CD4-positive, alpha-beta memory T cell (primary cell): ENCODE data around the gene KCMF1. TPM values are rescaled to one million over a fixed set of nuclear protein-coding genes. Genes with fewer than 3 reads are reported as not detected.

Experiments used
- CTCF ChIA-PET: fragments of 350-600 bp; sonication (Branson Sonifier 250); formaldehyde crosslinking; loops from one replicate; lab custom pipeline; 2021; ENCODE audit warnings: inconsistent platforms; ENCODE audit not compliant: partially characterized antibody; lab: Charles Lee
- POLR2A ChIA-PET: fragments of 350-600 bp; sonication (Branson Sonifier 250); formaldehyde crosslinking; loops from one replicate; lab custom pipeline; 2021; ENCODE audit not compliant: partially characterized antibody; lab: Charles Lee
- DNase-seq, 5 donors: peaks; one replicate each; pipeline versions ENCODE4 v3.0.0 to v3.0.0-alpha.2; 2020 to 2022; ENCODE audit warnings: mixed read lengths in 1 of 5
- H3K27ac ChIP-seq: one replicate; pipeline ENCODE4 v1.7.0; 2013; ENCODE audit warnings: low read depth, low read length
- H3K27me3 ChIP-seq: 2 replicates; pipeline ENCODE4 v1.7.0; 2013; ENCODE audit warnings: mild to moderate bottlenecking, low read length, moderate library complexity; ENCODE audit not compliant: insufficient read depth
- H3K36me3 ChIP-seq: 2 replicates; pipeline ENCODE4 v1.7.0; 2013; ENCODE audit warnings: mild to moderate bottlenecking, low read length, moderate library complexity; ENCODE audit not compliant: insufficient read depth
- H3K4me1 ChIP-seq: 2 replicates; pipeline ENCODE4 v1.7.0; 2013; ENCODE audit warnings: mild to moderate bottlenecking, low read length, moderate library complexity; ENCODE audit not compliant: insufficient read depth
- H3K4me3 ChIP-seq, 2 donors: one replicate each; pipeline ENCODE4 v1.7.0; 2013; ENCODE audit warnings: low read length in 2 of 2, mild to moderate bottlenecking in 1 of 2
- H3K9me3 ChIP-seq, 2 donors: one replicate each; pipeline ENCODE4 v1.7.0; 2013; ENCODE audit warnings: low read length in 2 of 2, control low read depth in 1 of 2; ENCODE audit not compliant: control insufficient read depth in 1 of 2
- H3K27ac Mint-ChIP-seq, 7 donors: one replicate each; pipeline ENCODE4 v1.8.0; 2020 to 2021; ENCODE audit warnings: mixed read lengths in 7 of 7, mild to moderate bottlenecking in 6 of 7, inconsistent platforms in 3 of 7, moderate library complexity in 3 of 7
- H3K27me3 Mint-ChIP-seq, 2 donors: one replicate each; pipeline ENCODE4 v1.8.0; 2020 to 2021; ENCODE audit warnings: mixed read lengths in 2 of 2
- H3K36me3 Mint-ChIP-seq, 2 donors: one replicate each; pipeline ENCODE4 v1.8.0; 2020 to 2021; ENCODE audit warnings: mixed read lengths in 2 of 2, inconsistent platforms in 1 of 2, mild to moderate bottlenecking in 1 of 2
- H3K4me1 Mint-ChIP-seq, 4 donors: one replicate each; pipeline ENCODE4 v1.8.0; 2020 to 2021; ENCODE audit warnings: mixed read lengths in 4 of 4, mild to moderate bottlenecking in 1 of 4
- H3K4me3 Mint-ChIP-seq, 8 donors: one replicate each; pipeline ENCODE4 v1.8.0; 2020 to 2021; ENCODE audit warnings: mixed read lengths in 8 of 8, mild to moderate bottlenecking in 7 of 8, moderate library complexity in 6 of 8, inconsistent platforms in 3 of 8
- H3K9me3 Mint-ChIP-seq, 8 donors: one replicate each; pipeline ENCODE4 v1.8.0; 2020 to 2021; ENCODE audit warnings: mixed read lengths in 8 of 8, mild to moderate bottlenecking in 5 of 8, inconsistent platforms in 3 of 8, moderate library complexity in 1 of 8
- intact Hi-C: fragments of 100-400 bp; cut with micrococcal nuclease; formaldehyde crosslinking; loops from one replicate; pipeline ENCODE4 v1.15.1; 2023
- polyA plus RNA-seq, 2 donors: library from polyadenylated mRNA; unstranded; fragments of 300-500 nt; fragmentation: Illumina TruSeq; gene quantifications; one replicate each; pipeline ENCODE4 v1.2.3, GENCODE V29; 2021
- total RNA-seq, 2 experiments: library from RNA; stranded (reverse); gene quantifications; one replicate each; pipeline ENCODE4 v1.2.3, GENCODE V29; 2021

Gene KCMF1
- total and polyA plus RNA-seq, 4 experiments from 2014 or later = 25.8 to 62.7 (median 47.2) TPM

DNA sequence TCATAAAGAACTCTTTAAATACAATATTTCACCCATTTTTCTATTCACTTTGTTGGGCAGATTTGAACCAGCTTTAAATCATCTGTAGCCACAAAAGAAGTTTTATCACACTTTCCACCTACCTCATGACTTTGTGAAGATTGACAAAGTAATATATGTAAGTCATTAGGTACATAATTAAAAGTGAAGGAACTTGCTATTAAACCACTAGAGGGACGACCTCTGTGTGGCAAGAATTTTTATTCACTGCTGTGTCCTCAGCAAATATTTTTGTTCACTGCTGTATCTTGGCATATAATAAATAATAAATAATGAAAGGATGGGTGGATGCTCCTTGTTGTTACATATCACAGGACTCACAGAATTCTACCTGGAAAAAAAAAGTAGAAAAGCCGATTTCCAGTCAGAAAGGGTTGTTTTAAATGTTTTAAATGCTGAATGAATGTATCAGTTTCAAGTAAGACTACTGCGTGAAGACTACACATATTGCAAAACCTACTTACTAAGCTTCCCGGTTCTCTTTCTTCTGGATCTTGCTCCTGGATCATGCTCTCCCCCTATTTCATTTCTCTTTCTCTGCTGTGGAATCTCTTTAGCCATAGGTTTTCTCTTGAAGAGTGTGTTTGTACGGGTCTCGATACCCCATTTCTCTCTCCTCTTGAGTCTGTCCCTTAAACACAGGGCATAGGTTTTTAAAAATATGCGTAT is 44.8 kb downstream of the KCMF1 start:
- Histone ChIP-seq H3K27ac (no peak overlapping the region), H3K4me3 (no peak overlapping the region), H3K4me1 (peaks cover 58% of the 10 kb centered on the region), H3K36me3 (no peaks in the 10 kb centered on the region), H3K27me3 (no peaks in the 10 kb centered on the region), H3K9me3 (no peaks in the 10 kb centered on the region)
- H3K27me3 Mint-ChIP-seq = no peaks in the 10 kb centered on the region
- no peak overlapping the region for H3K4me3 Mint-ChIP-seq
- ChIA-PET POLR2A (interaction anchor here (0.7 to 3.4 kb wide), 2 partner anchors 14 to 90 kb away, joined by 3 to 13 read pairs; no protein-coding TSS in a partner anchor), CTCF (interaction anchor here (0.6 to 2.9 kb wide), 19 partner anchors 13 to 523 kb away, joined by 3 to 17 read pairs (median 4); no protein-coding TSS in a partner anchor)
- H3K4me1 Mint-ChIP-seq = peaks cover 55 to 82% (median 69%) of the 10 kb centered on the region in 4 donors
- intact Hi-C loops = loop anchor here (2.0 kb wide), 1 partner anchor 43 kb away; no protein-coding TSS in a partner anchor
- no peaks in the 10 kb centered on the region for H3K9me3 Mint-ChIP-seq
- H3K27ac Mint-ChIP-seq = peak overlapping the region in 6 of 7 donors; percentile 3 to 82 (median 50)
- no peak for DNase-seq
- H3K36me3 Mint-ChIP-seq = peaks cover under 1 to 7% of the 10 kb centered on the region in 2 donors

DNA sequence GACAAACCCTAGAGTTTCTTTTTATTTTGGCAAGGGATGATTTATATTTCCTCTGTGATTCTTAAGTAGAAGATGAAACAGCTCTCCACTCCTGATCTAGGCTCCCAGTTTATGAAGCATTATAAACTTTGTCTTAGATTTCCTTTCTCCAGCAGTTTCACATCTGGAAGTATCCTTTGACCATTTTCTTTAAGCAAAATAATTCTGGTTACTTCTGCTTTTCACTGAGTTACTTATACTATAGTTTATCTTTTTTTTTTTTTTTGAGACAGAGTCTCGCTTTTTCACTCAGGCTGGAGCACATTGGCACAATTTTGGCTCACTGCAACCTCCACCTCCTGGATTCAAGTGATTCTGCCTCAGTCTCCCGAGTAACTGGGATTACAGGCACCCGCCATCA is 45.5 kb downstream of the KCMF1 start:
- Mint-ChIP-seq H3K4me3 (no peak overlapping the region), H3K36me3 (peaks cover 3 to 5% of the 10 kb centered on the region in 2 donors), H3K9me3 (no peaks in the 10 kb centered on the region), H3K4me1 (peaks cover 53 to 79% (median 68%) of the 10 kb centered on the region in 4 donors), H3K27me3 (no peaks in the 10 kb centered on the region), H3K27ac (peak overlapping the region in 2 of 7 donors; percentile 56 to 82)
- no peaks in the 10 kb centered on the region for H3K9me3 ChIP-seq
- DNase-seq = no peak
- no peak overlapping the region for H3K4me3 ChIP-seq
- H3K27me3 ChIP-seq = no peaks in the 10 kb centered on the region
- H3K36me3 ChIP-seq = no peaks in the 10 kb centered on the region
- H3K4me1 ChIP-seq = peaks cover 51% of the 10 kb centered on the region
- POLR2A ChIA-PET = interaction anchor here (0.7 to 3.4 kb wide), 2 partner anchors 15 to 91 kb away, joined by 3 to 13 read pairs; no protein-coding TSS in a partner anchor
- CTCF ChIA-PET = interaction anchor here (0.8 to 2.9 kb wide), 11 partner anchors 13 to 523 kb away, joined by 3 to 17 read pairs (median 6); no protein-coding TSS in a partner anchor
- H3K27ac ChIP-seq = no peak overlapping the region
- intact Hi-C loops = no loop called here

DNA sequence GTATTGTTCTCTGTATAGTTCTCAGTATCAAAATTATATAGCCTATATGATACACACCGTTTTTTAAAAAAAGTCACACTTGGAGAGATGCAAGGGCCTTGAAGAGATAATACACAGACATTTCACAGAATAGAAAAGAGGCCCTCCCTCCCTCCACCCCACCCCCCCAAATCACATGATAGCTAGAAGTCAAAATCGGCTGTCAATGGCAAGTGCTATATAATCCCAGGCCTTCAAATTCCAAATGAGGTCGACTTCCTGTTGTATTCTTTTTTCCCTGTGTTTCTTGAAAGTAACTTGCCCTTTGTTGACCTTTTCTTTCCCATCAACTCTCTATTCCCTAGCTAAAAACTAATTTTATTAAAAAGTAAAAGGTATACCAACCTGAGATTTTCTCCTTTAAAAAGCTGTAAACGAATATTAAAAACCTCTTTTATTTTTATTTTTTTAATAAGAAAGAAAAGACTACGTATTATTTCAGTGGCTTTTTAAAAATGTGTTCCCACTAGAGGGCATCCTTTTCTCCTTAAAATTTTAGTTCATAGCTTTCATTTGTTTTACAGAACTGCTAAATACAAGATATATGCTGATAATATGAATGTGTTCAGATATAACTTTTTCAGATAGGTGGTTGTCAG is 46.6 kb downstream of the KCMF1 start:
- Histone ChIP-seq H3K4me3 (no peak overlapping the region), H3K36me3 (no peaks in the 10 kb centered on the region), H3K4me1 (peaks cover 41% of the 10 kb centered on the region), H3K27ac (no peak overlapping the region), H3K27me3 (no peaks in the 10 kb centered on the region), H3K9me3 (no peaks in the 10 kb centered on the region)
- peak in 4 of 5 donors; percentile 11 to 25 (median 22) for DNase-seq
- peak overlapping the region in 3 of 8 donors; percentile 8 to 45 (median 41) for H3K4me3 Mint-ChIP-seq
- H3K4me1 Mint-ChIP-seq = peaks cover 48 to 70% (median 58%) of the 10 kb centered on the region in 4 donors
- peaks cover 6 to 8% of the 10 kb centered on the region in 2 donors for H3K36me3 Mint-ChIP-seq
- peak overlapping the region; percentile 18 to 88 (median 67) for H3K27ac Mint-ChIP-seq
- H3K27me3 Mint-ChIP-seq = no peaks in the 10 kb centered on the region
- CTCF ChIA-PET = interaction anchor here (0.7 to 2.4 kb wide), 16 partner anchors 11 to 482 kb away, joined by 3 to 10 read pairs (median 4); no protein-coding TSS in a partner anchor
- intact Hi-C loops = loop anchor here (1.0 kb wide), 1 partner anchor 268 kb away; no protein-coding TSS in a partner anchor
- H3K9me3 Mint-ChIP-seq = no peaks in the 10 kb centered on the region
- POLR2A ChIA-PET = no interaction called here

DNA sequence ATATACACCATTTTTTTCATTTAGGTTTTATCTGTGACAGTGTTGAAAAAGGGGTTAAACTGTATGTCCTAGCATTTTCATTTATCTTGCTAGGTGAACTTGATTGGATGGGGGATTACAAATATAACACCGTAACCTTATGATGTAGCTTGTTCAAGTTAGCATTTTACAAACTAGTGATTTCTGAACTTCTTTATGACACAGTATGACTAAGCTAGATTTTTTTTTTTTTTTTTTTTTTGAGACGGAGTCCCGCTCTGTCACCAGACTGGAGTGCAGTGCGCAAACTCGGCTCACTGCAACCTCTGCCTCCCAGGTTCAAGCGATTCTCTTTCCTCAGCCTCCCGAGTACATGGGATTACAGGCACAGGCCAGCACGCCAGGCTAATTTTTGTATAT is 47.1 kb downstream of the KCMF1 start:
- Mint-ChIP-seq H3K27me3 (no peaks in the 10 kb centered on the region), H3K9me3 (no peaks in the 10 kb centered on the region), H3K4me3 (peak overlapping the region in 2 of 8 donors; percentile 41 to 45), H3K36me3 (peaks cover 6 to 8% of the 10 kb centered on the region in 2 donors), H3K27ac (peak overlapping the region; percentile 18 to 88 (median 67)), H3K4me1 (peaks cover 44 to 64% (median 54%) of the 10 kb centered on the region in 4 donors)
- DNase-seq = no peak
- intact Hi-C loops = no loop called here
- Histone ChIP-seq H3K4me1 (peaks cover 37% of the 10 kb centered on the region), H3K27me3 (no peaks in the 10 kb centered on the region), H3K4me3 (no peak overlapping the region), H3K9me3 (no peaks in the 10 kb centered on the region), H3K27ac (no peak overlapping the region), H3K36me3 (no peaks in the 10 kb centered on the region)
- ChIA-PET CTCF (interaction anchor here (0.6 to 2.4 kb wide), 17 partner anchors 11 to 482 kb away, joined by 3 to 10 read pairs (median 4); no protein-coding TSS in a partner anchor), POLR2A (no interaction called here)

DNA sequence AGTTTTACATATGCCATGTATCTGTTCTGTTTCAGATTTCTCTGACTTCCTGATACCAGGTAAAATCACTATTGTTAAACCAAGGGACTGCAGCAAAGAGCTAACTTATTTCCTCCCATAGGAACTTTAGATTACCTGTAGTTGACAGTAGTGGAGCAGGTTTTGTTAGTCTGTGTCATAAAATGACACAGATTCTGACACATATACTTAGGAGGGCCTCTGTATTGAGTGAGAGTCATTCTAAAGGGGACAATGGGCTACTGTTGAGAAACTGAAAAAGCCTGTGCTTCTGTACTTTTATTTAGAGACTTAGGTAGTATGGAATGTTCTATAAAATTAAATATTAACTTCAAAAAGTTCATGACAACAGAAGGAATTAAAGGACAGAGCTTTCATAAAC is 48.2 kb downstream of the KCMF1 start:
- peaks cover 11 to 14% of the 10 kb centered on the region in 2 donors for H3K36me3 Mint-ChIP-seq
- ChIA-PET CTCF (interaction anchor here (1.0 kb wide), 1 partner anchor 85 kb away, joined by 3 read pairs; no protein-coding TSS in a partner anchor), POLR2A (interaction anchor here (0.7 to 1.0 kb wide), 2 partner anchors 114 to 309 kb away, joined by 3 read pairs; partner anchors contain the start of gene TGOLN2)
- H3K27ac ChIP-seq = no peak overlapping the region
- intact Hi-C loops = no loop called here
- no peaks in the 10 kb centered on the region for H3K27me3 Mint-ChIP-seq
- no peak overlapping the region for H3K4me3 ChIP-seq
- no peaks in the 10 kb centered on the region for H3K27me3 ChIP-seq
- peaks cover 40 to 63% (median 52%) of the 10 kb centered on the region in 4 donors for H3K4me1 Mint-ChIP-seq
- H3K4me1 ChIP-seq = peaks cover 30% of the 10 kb centered on the region
- H3K36me3 ChIP-seq = no peaks in the 10 kb centered on the region
- DNase-seq = no peak
- H3K9me3 ChIP-seq = no peaks in the 10 kb centered on the region
- H3K9me3 Mint-ChIP-seq = no peaks in the 10 kb centered on the region
- no peak overlapping the region for H3K4me3 Mint-ChIP-seq
- peak overlapping the region in 3 of 7 donors; percentile 9 to 70 (median 35) for H3K27ac Mint-ChIP-seq

DNA sequence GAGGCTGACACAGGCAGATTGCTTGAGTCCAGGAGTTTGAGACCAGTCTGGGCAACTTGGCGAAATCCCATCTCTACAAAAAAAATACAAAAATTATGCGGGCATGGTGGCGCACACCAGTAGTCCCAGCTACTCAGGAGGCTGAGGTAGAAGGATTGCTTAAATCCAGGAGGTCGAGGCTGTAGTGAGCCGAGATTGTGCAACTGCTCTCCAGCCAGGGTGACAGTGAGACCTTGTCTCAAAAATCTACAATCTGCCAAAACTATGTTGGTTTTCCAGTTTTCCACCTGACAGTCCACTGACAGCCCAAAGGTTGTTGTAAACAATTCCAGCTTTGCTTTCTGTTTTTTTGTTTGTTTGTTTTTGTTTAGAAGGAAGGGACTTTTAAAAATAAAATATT is 51.3 kb downstream of the KCMF1 start:
- intact Hi-C loops = no loop called here
- no peak overlapping the region for H3K4me3 ChIP-seq
- no peaks in the 10 kb centered on the region for H3K36me3 ChIP-seq
- H3K36me3 Mint-ChIP-seq = peaks cover 14 to 21% of the 10 kb centered on the region in 2 donors
- no peaks in the 10 kb centered on the region for H3K27me3 ChIP-seq
- no peak overlapping the region for H3K4me3 Mint-ChIP-seq
- ChIA-PET CTCF (no interaction called here), POLR2A (no interaction called here)
- no peaks in the 10 kb centered on the region for H3K27me3 Mint-ChIP-seq
- no peak overlapping the region for H3K27ac ChIP-seq
- H3K4me1 ChIP-seq = peaks cover 16% of the 10 kb centered on the region
- no peaks in the 10 kb centered on the region for H3K9me3 Mint-ChIP-seq
- H3K4me1 Mint-ChIP-seq = peaks cover 38 to 59% (median 45%) of the 10 kb centered on the region in 4 donors
- DNase-seq = no peak
- H3K27ac Mint-ChIP-seq = peak overlapping the region in 1 of 7 donors; percentile 58
- no peaks in the 10 kb centered on the region for H3K9me3 ChIP-seq
